Activated B cell treated with CpG ODN at 0.5 μM for 24 hours (primary cell): Measurements from ENCODE around the gene MICA. TPM values are rescaled to one million over a fixed set of nuclear protein-coding genes. Genes with fewer than 3 reads are reported as not detected.
"Not testable (repeated sequence)": the region's sequence is repeated elsewhere in the genome, so short reads cannot be mapped to it uniquely, and the experiment has no call there.

Source experiments
- ATAC-seq: fragments of 200-7000 bp; cut with Tn5 transposase; one replicate; pipeline ENCODE4 v1.10.0; 2021; ENCODE audit warnings: low read depth, mild to moderate bottlenecking, moderate library complexity
- CTCF ChIA-PET: fragments of 350-600 bp; sonication (Branson Sonifier 250); formaldehyde crosslinking; loops from one replicate; lab custom pipeline; 2021; ENCODE audit warnings: antibody characterized with exemption; lab: Charles Lee
- POLR2A ChIA-PET: fragments of 350-600 bp; sonication (Branson Sonifier 250); formaldehyde crosslinking; loops from one replicate; lab custom pipeline; 2021; ENCODE audit warnings: antibody characterized with exemption; lab: Charles Lee
- DNase-seq: peaks from one replicate; pipeline ENCODE4 v3.0.0; 2022
- H3K27ac Mint-ChIP-seq: one replicate; pipeline ENCODE4 v1.8.0; 2020; ENCODE audit warnings: mixed read lengths
- H3K27me3 Mint-ChIP-seq: one replicate; pipeline ENCODE4 v1.8.0; 2021; ENCODE audit warnings: mixed read lengths
- H3K36me3 Mint-ChIP-seq: one replicate; pipeline ENCODE4 v1.8.0; 2021; ENCODE audit warnings: low read depth, mixed read lengths
- H3K4me1 Mint-ChIP-seq: one replicate; pipeline ENCODE4 v1.8.0; 2021; ENCODE audit warnings: mixed read lengths
- H3K4me3 Mint-ChIP-seq: one replicate; pipeline ENCODE4 v1.8.0; 2020; ENCODE audit warnings: mild to moderate bottlenecking, mixed read lengths
- H3K9me3 Mint-ChIP-seq: one replicate; pipeline ENCODE4 v1.8.0; 2020; ENCODE audit warnings: mixed read lengths
- intact Hi-C: fragments of 100-400 bp; cut with micrococcal nuclease; formaldehyde crosslinking; loops from one replicate; pipeline ENCODE4 v1.15.1; 2024
- total RNA-seq: library from RNA; stranded (reverse); gene quantifications from 2 replicates; pipeline ENCODE4 v1.2.3, GENCODE V29; 2022
- TF ChIP-seq, protein P1 (sequence below): fragments of 200-600 bp; IDR thresholded peaks from one replicate; pipeline ENCODE4 v1.8.0; 2022; ENCODE audit warnings: antibody characterized with exemption, mild to moderate bottlenecking

The MICA gene
- total RNA-seq, 1 donor from 2014 or later: 8.9 TPM

DNA sequence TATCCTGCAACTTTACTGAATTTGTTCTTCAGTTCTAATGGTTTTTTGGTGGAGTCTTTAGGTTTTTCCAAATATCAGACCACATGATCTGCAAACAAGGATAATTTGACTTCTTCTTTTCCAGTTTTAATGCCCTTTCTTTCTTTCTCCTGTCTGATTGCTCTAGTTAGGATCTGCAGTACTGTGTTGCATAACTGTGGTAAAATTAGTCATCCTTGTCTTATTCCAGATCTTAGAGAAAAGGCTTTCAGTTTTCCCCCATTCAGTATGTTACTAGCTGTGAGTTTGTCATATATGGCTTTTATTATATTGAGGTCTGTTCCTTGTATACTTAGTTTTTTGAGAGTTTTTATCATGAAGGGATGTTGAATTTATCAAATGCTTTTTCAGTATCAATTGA is 4.3 kb downstream of the MICA start:
- POLR2A ChIA-PET: no interaction called here
- no peak overlapping the region for H3K27ac Mint-ChIP-seq
- H3K4me3 Mint-ChIP-seq: no peak overlapping the region

DNA sequence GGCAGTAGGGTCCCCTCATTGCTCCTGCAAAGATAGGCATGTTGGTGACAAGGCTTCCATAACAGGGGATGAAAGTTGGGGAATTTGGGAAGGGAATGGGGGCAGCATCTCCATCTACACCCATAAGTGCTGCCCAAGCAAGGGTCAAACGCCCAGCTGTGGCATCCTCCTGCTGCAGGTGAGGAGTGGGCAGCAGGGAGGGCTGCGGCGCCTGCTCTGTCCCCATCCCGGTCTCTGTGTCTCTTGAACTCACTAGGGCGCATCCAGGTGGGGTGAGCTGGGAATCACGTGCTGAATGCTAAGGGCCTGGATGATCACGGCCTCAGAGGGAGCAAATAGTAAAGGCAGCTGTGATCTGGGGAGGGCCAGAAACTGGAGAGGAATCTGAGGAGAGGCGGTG is 9.1 kb downstream of the MICA start:
- POLR2A ChIA-PET: no interaction called here
- Mint-ChIP-seq H3K27ac (no peak overlapping the region), H3K4me3 (no peak overlapping the region), H3K4me1 (peaks cover 19% of the 10 kb centered on the region), H3K9me3 (peaks cover 6% of the 10 kb centered on the region), H3K36me3 (peaks cover 70% of the 10 kb centered on the region), H3K27me3 (no peaks in the 10 kb centered on the region)
- TF ChIP-seq, protein P1, sequence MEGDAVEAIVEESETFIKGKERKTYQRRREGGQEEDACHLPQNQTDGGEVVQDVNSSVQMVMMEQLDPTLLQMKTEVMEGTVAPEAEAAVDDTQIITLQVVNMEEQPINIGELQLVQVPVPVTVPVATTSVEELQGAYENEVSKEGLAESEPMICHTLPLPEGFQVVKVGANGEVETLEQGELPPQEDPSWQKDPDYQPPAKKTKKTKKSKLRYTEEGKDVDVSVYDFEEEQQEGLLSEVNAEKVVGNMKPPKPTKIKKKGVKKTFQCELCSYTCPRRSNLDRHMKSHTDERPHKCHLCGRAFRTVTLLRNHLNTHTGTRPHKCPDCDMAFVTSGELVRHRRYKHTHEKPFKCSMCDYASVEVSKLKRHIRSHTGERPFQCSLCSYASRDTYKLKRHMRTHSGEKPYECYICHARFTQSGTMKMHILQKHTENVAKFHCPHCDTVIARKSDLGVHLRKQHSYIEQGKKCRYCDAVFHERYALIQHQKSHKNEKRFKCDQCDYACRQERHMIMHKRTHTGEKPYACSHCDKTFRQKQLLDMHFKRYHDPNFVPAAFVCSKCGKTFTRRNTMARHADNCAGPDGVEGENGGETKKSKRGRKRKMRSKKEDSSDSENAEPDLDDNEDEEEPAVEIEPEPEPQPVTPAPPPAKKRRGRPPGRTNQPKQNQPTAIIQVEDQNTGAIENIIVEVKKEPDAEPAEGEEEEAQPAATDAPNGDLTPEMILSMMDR: no peak
- DNase-seq: no peak
- CTCF ChIA-PET: no interaction called here
- intact Hi-C loops: no loop called here
- no peak for ATAC-seq

More for the DNA sequence above, 4.3 kb downstream of the MICA start:
- no peak for DNase-seq
- Mint-ChIP-seq H3K4me1 (peaks cover 46% of the 10 kb centered on the region), H3K36me3 (peaks cover 31% of the 10 kb centered on the region), H3K9me3 (no peaks in the 10 kb centered on the region), H3K27me3 (no peaks in the 10 kb centered on the region)
- CTCF ChIA-PET: no interaction called here
- intact Hi-C loops: no loop called here
- ATAC-seq: no peak
- TF ChIP-seq, protein P1: no peak

DNA sequence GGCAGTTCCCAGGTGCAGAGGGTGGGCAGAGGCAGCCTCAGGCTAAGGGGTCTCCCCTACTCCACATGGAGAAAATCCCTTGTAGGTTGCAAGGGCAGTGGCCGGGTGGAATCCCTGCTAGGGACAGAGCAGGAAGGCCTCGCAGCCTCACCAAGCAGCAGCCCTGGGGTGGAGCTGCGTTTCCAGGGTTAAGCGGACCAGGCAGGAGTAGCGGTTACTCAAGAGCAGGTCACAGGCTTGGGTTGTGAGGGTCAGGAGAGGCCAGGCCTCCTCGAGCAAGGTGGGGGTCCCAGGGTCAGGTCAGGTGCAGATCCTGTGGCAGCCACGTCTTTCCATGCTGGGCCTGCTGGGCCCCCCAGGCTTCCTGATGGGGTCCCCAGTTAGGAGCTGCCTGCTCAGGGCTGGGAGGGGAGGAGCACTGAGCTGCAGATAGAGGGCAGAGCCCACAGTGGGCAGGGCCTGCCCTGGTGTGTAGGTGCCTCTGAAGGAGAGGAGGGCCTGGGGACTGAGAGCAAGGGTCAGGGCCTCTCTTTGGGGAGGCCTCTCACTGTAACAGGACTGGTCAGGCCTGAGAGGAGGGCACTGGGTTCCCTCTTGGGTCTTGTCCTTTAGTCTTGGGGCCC is 10.9 kb downstream of the MICA start:
- H3K9me3 Mint-ChIP-seq, H3K27me3 Mint-ChIP-seq, DNase-seq, H3K27ac Mint-ChIP-seq, CTCF ChIA-PET, ATAC-seq, POLR2A ChIA-PET, intact Hi-C loops, H3K4me3 Mint-ChIP-seq, H3K4me1 Mint-ChIP-seq: not testable (repeated sequence)
- H3K36me3 Mint-ChIP-seq: peaks cover 72% of the 10 kb centered on the region

DNA sequence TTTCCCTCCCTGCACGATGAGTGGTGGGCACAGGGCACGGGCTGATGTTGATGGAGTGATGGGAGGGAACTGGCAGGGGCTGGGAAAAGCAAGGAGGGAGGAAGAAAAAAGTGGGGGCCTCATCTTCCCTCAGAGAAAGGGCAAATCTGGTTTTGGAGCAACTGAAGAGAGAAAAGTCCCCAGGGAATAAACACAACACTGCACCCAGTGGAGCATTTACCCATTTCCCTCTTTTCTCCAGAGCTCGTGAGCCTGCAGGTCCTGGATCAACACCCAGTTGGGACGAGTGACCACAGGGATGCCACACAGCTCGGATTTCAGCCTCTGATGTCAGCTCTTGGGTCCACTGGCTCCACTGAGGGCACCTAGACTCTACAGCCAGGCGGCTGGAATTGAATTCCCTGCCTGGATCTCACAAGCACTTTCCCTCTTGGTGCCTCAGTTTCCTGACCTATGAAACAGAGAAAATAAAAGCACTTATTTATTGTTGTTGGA is 11.4 kb downstream of the MICA start:
- POLR2A ChIA-PET: no interaction called here
- CTCF ChIA-PET: no interaction called here
- no peaks in the 10 kb centered on the region for H3K27me3 Mint-ChIP-seq
- ATAC-seq (no peak), DNase-seq (no peak)
- H3K4me1 Mint-ChIP-seq: peaks cover 6% of the 10 kb centered on the region
- no peak overlapping the region for H3K4me3 Mint-ChIP-seq
- TF ChIP-seq, protein P1: no peak
- H3K27ac Mint-ChIP-seq: no peak overlapping the region
- intact Hi-C loops: no loop called here
- peaks cover 70% of the 10 kb centered on the region for H3K36me3 Mint-ChIP-seq
- H3K9me3 Mint-ChIP-seq: peaks cover 6% of the 10 kb centered on the region

DNA sequence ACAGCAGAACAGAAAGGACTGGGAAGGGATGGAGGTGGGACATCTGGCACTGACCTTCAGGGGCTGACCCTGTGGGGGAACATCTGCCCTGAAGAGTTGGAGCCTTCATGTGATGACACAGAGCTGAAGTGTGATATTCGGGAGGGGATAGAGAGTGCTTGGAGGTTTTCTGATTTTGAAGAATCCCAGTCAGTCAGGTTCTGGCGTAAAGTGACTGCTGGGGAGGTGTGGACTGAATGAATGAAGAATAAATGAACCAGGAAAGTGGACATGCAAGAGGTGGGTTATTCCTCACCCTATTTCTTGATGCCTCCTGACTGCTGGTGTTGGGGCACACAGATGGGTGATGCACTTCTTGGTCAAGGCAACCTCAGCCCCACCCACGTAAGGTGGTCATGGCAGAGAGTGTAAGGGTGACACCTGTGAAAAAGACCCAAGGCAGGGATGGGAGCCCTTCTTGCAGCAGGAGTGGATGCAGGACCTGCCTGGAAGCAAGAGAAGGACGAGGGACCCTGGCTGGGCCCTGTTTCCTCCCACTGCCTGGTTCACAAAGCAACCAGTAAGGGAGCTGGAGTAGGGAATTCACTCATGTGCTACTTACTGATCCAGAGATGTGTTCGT is 13.1 kb downstream of the MICA start:
- Mint-ChIP-seq H3K36me3 (peaks cover 54% of the 10 kb centered on the region), H3K4me1 (peaks cover 3% of the 10 kb centered on the region), H3K27me3 (no peaks in the 10 kb centered on the region), H3K27ac (no peak overlapping the region), H3K4me3 (no peak overlapping the region), H3K9me3 (peaks cover 6% of the 10 kb centered on the region)
- ChIA-PET POLR2A (no interaction called here), CTCF (no interaction called here)
- intact Hi-C loops: no loop called here
- ATAC-seq: no peak
- TF ChIP-seq, protein P1: no peak
- no peak for DNase-seq
